ENCODE data around the gene TMEM132D.

TMEM132D gene

GRCh38 chr12:129440278-129440677 lies 463.5 kb downstream of the TMEM132D start:
- DNase-seq (ENCODE audit: low read depth) = no peak

- no peak for DNase-seq (ENCODE audit: low read depth)
Measured at GRCh38 chr12:129434790-129435189, 469.0 kb downstream of the TMEM132D start.

GRCh38 chr12:129428240-129428936 lies 475.4 kb downstream of the TMEM132D start:
- no peak for DNase-seq (ENCODE audit: low read depth)

GRCh38 chr12:129423041-129423580 lies 480.7 kb downstream of the TMEM132D start:
- no peak for DNase-seq (ENCODE audit: low read depth)

- DNase-seq (ENCODE audit: low read depth) = no peak
Measured at GRCh38 chr12:129413295-129413694, 490.5 kb downstream of the TMEM132D start.

GRCh38 chr12:129409281-129409680 lies 494.5 kb downstream of the TMEM132D start:
- no peak for DNase-seq (ENCODE audit: low read depth)

GRCh38 chr12:129404556-129404955 lies 499.3 kb downstream of the TMEM132D start:
- DNase-seq (ENCODE audit: low read depth) = no peak

- no peak for DNase-seq (ENCODE audit: low read depth)
Measured at GRCh38 chr12:129401572-129401971, 502.3 kb downstream of the TMEM132D start.

GRCh38 chr12:129394177-129394825 lies 509.5 kb downstream of the TMEM132D start:
- no peak for DNase-seq (ENCODE audit: low read depth)

GRCh38 chr12:129393357-129393937 lies 510.4 kb downstream of the TMEM132D start:
- DNase-seq (ENCODE audit: low read depth) = no peak

- DNase-seq (ENCODE audit: low read depth) = no peak
Measured at GRCh38 chr12:129385637-129385990, 518.2 kb downstream of the TMEM132D start.

GRCh38 chr12:129383956-129384355 lies 519.9 kb downstream of the TMEM132D start:
- DNase-seq (ENCODE audit: low read depth) = no peak

GRCh38 chr12:129381715-129382114 lies 522.1 kb downstream of the TMEM132D start:
- DNase-seq (ENCODE audit: low read depth) = no peak

- DNase-seq (ENCODE audit: low read depth) = no peak
Measured at GRCh38 chr12:129379076-129379804, 524.6 kb downstream of the TMEM132D start.

GRCh38 chr12:129378496-129378895 lies 525.3 kb downstream of the TMEM132D start:
- DNase-seq (ENCODE audit: low read depth) = no peak

- DNase-seq (ENCODE audit: low read depth) = no peak
Measured at GRCh38 chr12:129373746-129374145, 530.1 kb downstream of the TMEM132D start.

- no peak for DNase-seq (ENCODE audit: low read depth)
Measured at GRCh38 chr12:129372876-129373275, 530.9 kb downstream of the TMEM132D start.

- DNase-seq (ENCODE audit: low read depth) = no peak
Measured at GRCh38 chr12:129372348-129372747, 531.5 kb downstream of the TMEM132D start.

- no peak for DNase-seq (ENCODE audit: low read depth)
Measured at GRCh38 chr12:129371268-129371667, 532.6 kb downstream of the TMEM132D start.

- no peak for DNase-seq (ENCODE audit: low read depth)
Measured at GRCh38 chr12:129366656-129367055, 537.2 kb downstream of the TMEM132D start.

GRCh38 chr12:129363041-129363440 lies 540.8 kb downstream of the TMEM132D start:
- no peak for DNase-seq (ENCODE audit: low read depth)

- no peak for DNase-seq (ENCODE audit: low read depth)
Measured at GRCh38 chr12:129357233-129357632, 546.6 kb downstream of the TMEM132D start.

GRCh38 chr12:129351481-129351880 lies 552.3 kb downstream of the TMEM132D start:
- no peak for DNase-seq (ENCODE audit: low read depth)
